Measurements from ENCODE around the gene PLEKHA5.

DNA sequence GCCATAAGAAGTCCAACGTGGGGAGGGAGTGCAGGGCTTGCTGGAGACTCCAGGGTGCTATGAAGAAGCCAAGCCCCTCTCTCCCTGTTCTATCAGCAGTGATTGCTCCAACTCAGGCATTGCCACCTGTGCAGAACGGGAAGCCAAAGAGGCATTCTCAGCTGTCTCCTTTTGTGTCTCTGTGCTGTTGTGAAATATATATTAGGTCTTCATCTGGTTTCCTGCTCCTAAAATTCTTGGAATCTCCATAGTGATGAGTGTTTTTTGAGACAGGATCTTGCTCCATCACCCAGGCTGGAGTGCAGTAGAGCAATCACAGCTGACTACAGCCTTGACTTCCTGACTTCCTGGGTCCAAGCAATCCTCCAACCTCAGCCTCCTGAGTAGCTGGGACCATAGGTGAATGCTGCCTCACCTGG is 258.6 kb downstream of the PLEKHA5 start:
- TF ChIP-seq, protein P1, sequence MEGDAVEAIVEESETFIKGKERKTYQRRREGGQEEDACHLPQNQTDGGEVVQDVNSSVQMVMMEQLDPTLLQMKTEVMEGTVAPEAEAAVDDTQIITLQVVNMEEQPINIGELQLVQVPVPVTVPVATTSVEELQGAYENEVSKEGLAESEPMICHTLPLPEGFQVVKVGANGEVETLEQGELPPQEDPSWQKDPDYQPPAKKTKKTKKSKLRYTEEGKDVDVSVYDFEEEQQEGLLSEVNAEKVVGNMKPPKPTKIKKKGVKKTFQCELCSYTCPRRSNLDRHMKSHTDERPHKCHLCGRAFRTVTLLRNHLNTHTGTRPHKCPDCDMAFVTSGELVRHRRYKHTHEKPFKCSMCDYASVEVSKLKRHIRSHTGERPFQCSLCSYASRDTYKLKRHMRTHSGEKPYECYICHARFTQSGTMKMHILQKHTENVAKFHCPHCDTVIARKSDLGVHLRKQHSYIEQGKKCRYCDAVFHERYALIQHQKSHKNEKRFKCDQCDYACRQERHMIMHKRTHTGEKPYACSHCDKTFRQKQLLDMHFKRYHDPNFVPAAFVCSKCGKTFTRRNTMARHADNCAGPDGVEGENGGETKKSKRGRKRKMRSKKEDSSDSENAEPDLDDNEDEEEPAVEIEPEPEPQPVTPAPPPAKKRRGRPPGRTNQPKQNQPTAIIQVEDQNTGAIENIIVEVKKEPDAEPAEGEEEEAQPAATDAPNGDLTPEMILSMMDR (IDR thresholded peaks at IDR 0.05; ENCODE audit: low read depth, low read length, poor library complexity, severe bottlenecking), result no peak
- TF ChIP-seq EZH2phosphoT487 (IDR thresholded peaks at IDR 0.05; ENCODE audit: borderline replicate concordance, low read length), result no peak
